Small intestine (tissue), 16 donors: ENCODE data around the gene HES3. TPM values are rescaled to one million over a fixed set of nuclear protein-coding genes. Genes with fewer than 3 reads are reported as not detected.
A peak's percentile ranks its signal among the peaks of the same experiment; 100 is the strongest.

Experiments
- DNase-seq, 2 donors: peaks; one replicate each; pipeline versions ENCODE4 v3.0.0 to v3.0.0-alpha.2; 2013
- FAIRE-seq: peaks from 2 replicates; lab custom pipeline; 2012; peaks lifted over from hg19 to GRCh38; lab: Jason Lieb, UNC
- H3K27ac ChIP-seq, 3 donors: one replicate each; pipeline ENCODE4 v1.5.1; 2013; ENCODE audit warnings: low read length in 2 of 3, mild to moderate bottlenecking in 2 of 3, control low read depth in 1 of 3, inconsistent platforms in 1 of 3, low read depth in 1 of 3, moderate library complexity in 1 of 3
- H3K27me3 ChIP-seq, 3 donors: one replicate each; pipeline ENCODE4 v1.6.1; 2013; ENCODE audit warnings: low read length in 3 of 3, inconsistent platforms in 1 of 3; ENCODE audit not compliant: control insufficient read depth in 3 of 3, insufficient read depth in 3 of 3
- H3K36me3 ChIP-seq, 3 donors: one replicate each; pipeline ENCODE4 v1.6.1; 2013; ENCODE audit warnings: low read length in 3 of 3, inconsistent platforms in 1 of 3, low read depth in 1 of 3, mild to moderate bottlenecking in 1 of 3, moderate library complexity in 1 of 3; ENCODE audit not compliant: control insufficient read depth in 3 of 3, insufficient read depth in 2 of 3
- H3K4me1 ChIP-seq, 3 donors: one replicate each; pipeline ENCODE4 v1.6.1; 2013; ENCODE audit warnings: low read length in 2 of 3, inconsistent platforms in 1 of 3, low read depth in 1 of 3, mild to moderate bottlenecking in 1 of 3, moderate library complexity in 1 of 3; ENCODE audit not compliant: control insufficient read depth in 3 of 3, insufficient read depth in 2 of 3
- H3K4me3 ChIP-seq, 3 donors: one replicate each; pipeline ENCODE4 v1.5.1; 2013; ENCODE audit warnings: low read length in 3 of 3, control low read depth in 1 of 3, inconsistent platforms in 1 of 3, low read depth in 1 of 3, mild to moderate bottlenecking in 1 of 3, moderate library complexity in 1 of 3
- H3K9me3 ChIP-seq, 2 donors: one replicate each; pipeline ENCODE4 v1.6.1; 2013; ENCODE audit warnings: low read depth in 1 of 2, low read length in 1 of 2; ENCODE audit not compliant: control insufficient read depth in 2 of 2, insufficient read depth in 1 of 2
- WGBS, 3 donors: extraction: QIAGEN DNeasy Blood & Tissue Kit; methylation state at CpG; one replicate each; pipeline ENCODE4 v1.1.7; 2013; 5-methylcytosine and 5-hydroxymethylcytosine counted together
- long read RNA-seq, 10 donors: transcript quantifications; one replicate each; lab custom pipeline, GENCODE V29; 2026
- polyA plus RNA-seq, 4 donors: library from polyadenylated mRNA; stranded (reverse) in 3 of 4; unstranded in 1 of 4; fragments of 200-250 nt in 3 of 4; fragments of 120-200 nt in 1 of 4; gene quantifications; one replicate each; pipeline versions ENCODE4 v1.2.1 to v1.2.3, GENCODE V29; 2013
- donor health status: healthy with polysubstance abuse.
- donor health status: control.
- donor health status: control.
- donor health status: Bipolar disorder and iron deficiency.
- donor health status: healthy.

HES3 gene
- not detected for polyA plus RNA-seq
- long read RNA-seq, donor 1 = 0 reads
- long read RNA-seq, donor 2 = 0 reads
- long read RNA-seq, donor 3 = 0 reads
- long read RNA-seq, donor 4 = 0 reads
- long read RNA-seq, donor 5 = 0 reads
- long read RNA-seq, donor 6 = 0 reads
- long read RNA-seq, donor 7 = 0 reads
- long read RNA-seq, donor 8 = 0 reads
- long read RNA-seq, donor 9 = 0 reads
- long read RNA-seq, donor 10 = 0 reads

- FAIRE-seq = no peak
- WGBS, 3 donors = 9 to 20% (median 10%) methylated on average over 16 of the region's 16 CpGs
- Histone ChIP-seq H3K4me3 (no peak within 1 kb of the TSS), H3K4me1 (peaks cover 2 to 46% (median 4%) of the 10 kb centered on the region in 3 donors), H3K36me3 (peaks cover 0 to 2% (median 0%) of the 10 kb centered on the region in 3 donors), H3K27ac (no peak within 1 kb of the TSS), H3K27me3 (peaks cover 13 to 66% (median 34%) of the 10 kb centered on the region in 3 donors), H3K9me3 (no peaks in the 10 kb centered on the region)
- DNase-seq = no peak
These were observed at the start of gene HES3 for GRCh38 chr1:6243993-6244392. Gene HES3, plus strand, starts transcription at chr1:6244179. Its CDS starts 187 bp downstream, at chr1:6244366.

- peaks cover 6 to 36% (median 14%) of the 10 kb centered on the region in 3 donors for H3K36me3 ChIP-seq
- no peaks in the 10 kb centered on the region for H3K9me3 ChIP-seq
- H3K4me3 ChIP-seq = peak overlapping the region in 2 of 3 donors; percentile 91 to 98
- 33 to 52% (median 41%) methylated on average over 6 of the region's 6 CpGs for WGBS, 3 donors
- peaks cover 2 to 9% (median 8%) of the 10 kb centered on the region in 3 donors for H3K4me1 ChIP-seq
- FAIRE-seq (no peak), DNase-seq (no peak)
- no peak overlapping the region for H3K27ac ChIP-seq
- no peaks in the 10 kb centered on the region for H3K27me3 ChIP-seq
These were observed 46.1 kb upstream of the HES3 start for GRCh38 chr1:6197746-6198427.

- Histone ChIP-seq H3K27ac (peak overlapping the region; percentile 72 to 81 (median 75)), H3K27me3 (no peaks in the 10 kb centered on the region), H3K4me1 (peaks cover 2 to 9% (median 8%) of the 10 kb centered on the region in 3 donors), H3K9me3 (no peaks in the 10 kb centered on the region), H3K36me3 (peaks cover 3 to 27% (median 10%) of the 10 kb centered on the region in 3 donors), H3K4me3 (peak overlapping the region; percentile 91 to 98 (median 92))
- DNase-seq = peak in 1 of 2 donors; percentile 30
- FAIRE-seq = no peak
- WGBS, 3 donors = 0 to 1% (median 0%) methylated on average over 29 to 31 of the region's 31 CpGs
These were observed 45.2 kb upstream of the HES3 start for GRCh38 chr1:6198646-6199297.

- peak within 1 kb of the TSS; percentile 75 to 81 (median 77) for H3K27ac ChIP-seq
- H3K4me3 ChIP-seq = peak within 1 kb of the TSS; percentile 91 to 98 (median 92)
- peak; percentile 99 to 100 for DNase-seq
- FAIRE-seq = no peak
- peaks cover 2 to 9% (median 9%) of the 10 kb centered on the region in 3 donors for H3K4me1 ChIP-seq
- 1 to 5% (median 2%) methylated on average over 52 to 53 of the region's 53 CpGs for WGBS, 3 donors
- peaks cover 0 to 19% (median 5%) of the 10 kb centered on the region in 3 donors for H3K36me3 ChIP-seq
- H3K27me3 ChIP-seq = no peaks in the 10 kb centered on the region
- H3K9me3 ChIP-seq = no peaks in the 10 kb centered on the region
These were observed 44.4 kb upstream of the HES3 start, which contains the start of gene RPL22 for GRCh38 chr1:6199298-6200187. Gene RPL22, minus strand, starts transcription at chr1:6199595. Its CDS starts 22 bp downstream, at chr1:6199573.

GRCh38 chr1:6200188-6200809, 43.7 kb upstream of the HES3 start:
- Histone ChIP-seq H3K9me3 (no peaks in the 10 kb centered on the region), H3K27me3 (no peaks in the 10 kb centered on the region), H3K36me3 (peaks cover 0 to 13% (median 5%) of the 10 kb centered on the region in 3 donors), H3K27ac (peak overlapping the region in 2 of 3 donors; percentile 77 to 81), H3K4me1 (peaks cover 2 to 16% (median 12%) of the 10 kb centered on the region in 3 donors), H3K4me3 (peak overlapping the region in 2 of 3 donors; percentile 91 to 98)
- DNase-seq = no peak
- FAIRE-seq = no peak
- WGBS, 3 donors = 70 to 84% (median 82%) methylated on average over 10 of the region's 10 CpGs

GRCh38 chr1:6202256-6202655, 41.7 kb upstream of the HES3 start:
- FAIRE-seq (no peak), DNase-seq (no peak)
- 88 to 91% (median 91%) methylated on average over 7 of the region's 7 CpGs for WGBS, 3 donors
- Histone ChIP-seq H3K27me3 (no peaks in the 10 kb centered on the region), H3K27ac (no peak overlapping the region), H3K36me3 (peaks cover 0 to under 1% (median 0%) of the 10 kb centered on the region in 3 donors), H3K4me1 (peaks cover 2 to 25% (median 12%) of the 10 kb centered on the region in 3 donors), H3K4me3 (no peak overlapping the region), H3K9me3 (no peaks in the 10 kb centered on the region)

- H3K27me3 ChIP-seq = no peaks in the 10 kb centered on the region
- no peaks in the 10 kb centered on the region for H3K9me3 ChIP-seq
- peak within 1 kb of the TSS; percentile 72 to 84 (median 84) for H3K27ac ChIP-seq
- WGBS, 3 donors = 0 to 3% (median 2%) methylated on average over 43 to 66 of the region's 66 CpGs
- H3K4me3 ChIP-seq = peak within 1 kb of the TSS; percentile 56 to 66 (median 63)
- H3K36me3 ChIP-seq = peaks cover 0 to 21% (median 0%) of the 10 kb centered on the region in 3 donors
- peak; percentile 82 to 91 for DNase-seq
- no peak for FAIRE-seq
- peaks cover 0 to 20% (median 2%) of the 10 kb centered on the region in 3 donors for H3K4me1 ChIP-seq
These were observed 38.0 kb upstream of the HES3 start, which contains the start of gene RNF207 for GRCh38 chr1:6205849-6206519. Gene RNF207, plus strand, starts transcription at chr1:6206119. Its CDS starts 417 bp downstream, at chr1:6206536.
